Astrocyte of the cerebellum (primary cell): ENCODE data around the gene MYOZ2.

ENCODE experiments used
- DNase-seq: peaks from one replicate; pipeline ENCODE4 v3.0.0-alpha.2; 2011; ENCODE audit warnings: low read depth
- H3K4me3 ChIP-seq: 2 replicates; pipeline ENCODE4 v1.5.1; 2011; ENCODE audit warnings: mild to moderate bottlenecking, low read depth, low read length, moderate library complexity
- in situ Hi-C: cut with HindIII; loops from 2 replicates; pipeline ENCODE4 v1.10.0; 2017; ENCODE audit warnings: low sequenced_read_pairs
- TF ChIP-seq, protein P1 (sequence below): IDR thresholded peaks from 2 replicates; pipeline ENCODE4 v1.5.1; 2012; ENCODE audit warnings: low read length, low read depth, moderate library complexity, mild to moderate bottlenecking; ENCODE audit errors: missing control alignments

Gene MYOZ2

GRCh38 chr4:119179011-119179410 is 43.4 kb downstream of the MYOZ2 start:
- DNase-seq: no peak
- TF ChIP-seq, protein P1, sequence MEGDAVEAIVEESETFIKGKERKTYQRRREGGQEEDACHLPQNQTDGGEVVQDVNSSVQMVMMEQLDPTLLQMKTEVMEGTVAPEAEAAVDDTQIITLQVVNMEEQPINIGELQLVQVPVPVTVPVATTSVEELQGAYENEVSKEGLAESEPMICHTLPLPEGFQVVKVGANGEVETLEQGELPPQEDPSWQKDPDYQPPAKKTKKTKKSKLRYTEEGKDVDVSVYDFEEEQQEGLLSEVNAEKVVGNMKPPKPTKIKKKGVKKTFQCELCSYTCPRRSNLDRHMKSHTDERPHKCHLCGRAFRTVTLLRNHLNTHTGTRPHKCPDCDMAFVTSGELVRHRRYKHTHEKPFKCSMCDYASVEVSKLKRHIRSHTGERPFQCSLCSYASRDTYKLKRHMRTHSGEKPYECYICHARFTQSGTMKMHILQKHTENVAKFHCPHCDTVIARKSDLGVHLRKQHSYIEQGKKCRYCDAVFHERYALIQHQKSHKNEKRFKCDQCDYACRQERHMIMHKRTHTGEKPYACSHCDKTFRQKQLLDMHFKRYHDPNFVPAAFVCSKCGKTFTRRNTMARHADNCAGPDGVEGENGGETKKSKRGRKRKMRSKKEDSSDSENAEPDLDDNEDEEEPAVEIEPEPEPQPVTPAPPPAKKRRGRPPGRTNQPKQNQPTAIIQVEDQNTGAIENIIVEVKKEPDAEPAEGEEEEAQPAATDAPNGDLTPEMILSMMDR: no peak
- in situ Hi-C loops: no loop called here
- H3K4me3 ChIP-seq: no peak overlapping the region

DNA sequence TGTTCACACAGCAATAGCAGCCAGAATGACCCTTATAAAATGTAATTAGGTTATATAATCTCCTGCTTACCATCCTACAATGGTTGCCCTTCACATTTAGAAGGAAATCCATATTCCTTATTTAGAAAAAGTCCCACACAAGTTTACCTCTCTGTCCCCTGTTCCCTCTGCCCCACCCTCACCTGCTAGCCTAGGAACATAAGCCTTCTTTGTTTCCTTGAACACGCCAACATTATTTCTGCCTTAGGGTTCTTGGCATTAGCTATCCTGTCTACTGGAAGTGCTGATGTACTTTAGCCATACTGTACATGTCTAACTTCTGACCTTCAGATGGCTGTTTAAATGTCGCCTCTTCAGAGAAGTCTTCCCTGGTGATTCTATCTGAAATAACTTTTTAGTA is 48.5 kb downstream of the MYOZ2 start:
- no peak overlapping the region for H3K4me3 ChIP-seq
- no peak for DNase-seq
- TF ChIP-seq, protein P1: no peak
- in situ Hi-C loops: no loop called here

GRCh38 chr4:119189638-119190037 is 54.0 kb downstream of the MYOZ2 start:
- in situ Hi-C loops: no loop called here
- TF ChIP-seq, protein P1: no peak
- H3K4me3 ChIP-seq: no peak overlapping the region
- DNase-seq: no peak

- DNase-seq: no peak
- TF ChIP-seq, protein P1: no peak
- in situ Hi-C loops: no loop called here
- no peak overlapping the region for H3K4me3 ChIP-seq
Measured at GRCh38 chr4:119190354-119190753, 54.7 kb downstream of the MYOZ2 start.

DNA sequence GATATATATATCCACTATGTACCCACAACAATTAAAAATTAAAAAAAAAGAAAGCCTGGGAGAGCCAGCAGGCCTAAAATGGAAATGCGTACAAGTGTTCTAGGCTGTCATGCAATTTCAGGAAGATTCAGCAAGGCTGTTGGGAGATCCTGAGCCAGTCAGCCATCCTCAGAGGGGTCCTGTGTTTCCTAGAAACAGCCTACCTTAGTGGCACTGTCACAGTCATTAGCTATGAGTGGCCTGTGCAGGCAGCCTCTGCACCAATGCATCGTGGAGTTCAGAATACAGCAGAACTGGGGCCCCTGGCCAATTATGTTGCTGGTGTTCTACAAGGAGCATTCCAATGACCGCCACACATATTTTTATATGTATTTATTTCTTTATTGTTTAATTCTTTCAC is 55.9 kb downstream of the MYOZ2 start:
- no peak for DNase-seq
- in situ Hi-C loops: no loop called here
- no peak overlapping the region for H3K4me3 ChIP-seq
- TF ChIP-seq, protein P1: no peak

GRCh38 chr4:119197772-119198212 is 62.2 kb downstream of the MYOZ2 start:
- TF ChIP-seq, protein P1: no peak
- DNase-seq: no peak
- in situ Hi-C loops: no loop called here
- no peak overlapping the region for H3K4me3 ChIP-seq

DNA sequence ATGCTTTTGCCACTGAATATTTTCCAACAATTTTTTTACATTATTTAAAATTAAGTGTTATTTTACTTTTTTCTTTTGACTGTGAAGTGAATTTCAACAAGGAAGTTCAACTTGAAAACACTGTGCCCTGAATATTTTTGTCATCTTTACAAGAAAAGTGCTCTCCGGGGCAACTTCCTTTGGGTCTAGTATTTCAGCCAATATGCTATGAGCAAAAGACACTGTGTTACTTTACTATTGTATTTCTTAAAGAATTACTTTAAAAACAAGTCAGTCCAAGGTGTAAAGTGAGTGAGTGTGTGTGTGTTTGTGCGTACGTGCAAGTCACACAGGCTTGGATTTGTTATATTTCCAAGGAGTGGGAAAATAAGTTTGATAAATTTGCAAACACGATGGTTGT is 69.3 kb downstream of the MYOZ2 start:
- no peak overlapping the region for H3K4me3 ChIP-seq
- TF ChIP-seq, protein P1: no peak
- in situ Hi-C loops: no loop called here
- DNase-seq: no peak
